Femur (tissue), 1 donor: Measurements from ENCODE around the gene LTBP1.

Source experiments
- DNase-seq: peaks from one replicate; pipeline ENCODE4 v3.0.0-alpha.2; 2017

Gene LTBP1

GRCh38 chr2:33014268-33014667 lies 67.5 kb downstream of the LTBP1 start:
- DNase-seq: no peak

GRCh38 chr2:33015421-33016142 lies 68.8 kb downstream of the LTBP1 start:
- DNase-seq: no peak

- no peak for DNase-seq
These were observed 71.5 kb downstream of the LTBP1 start for GRCh38 chr2:33018271-33018670.

DNA sequence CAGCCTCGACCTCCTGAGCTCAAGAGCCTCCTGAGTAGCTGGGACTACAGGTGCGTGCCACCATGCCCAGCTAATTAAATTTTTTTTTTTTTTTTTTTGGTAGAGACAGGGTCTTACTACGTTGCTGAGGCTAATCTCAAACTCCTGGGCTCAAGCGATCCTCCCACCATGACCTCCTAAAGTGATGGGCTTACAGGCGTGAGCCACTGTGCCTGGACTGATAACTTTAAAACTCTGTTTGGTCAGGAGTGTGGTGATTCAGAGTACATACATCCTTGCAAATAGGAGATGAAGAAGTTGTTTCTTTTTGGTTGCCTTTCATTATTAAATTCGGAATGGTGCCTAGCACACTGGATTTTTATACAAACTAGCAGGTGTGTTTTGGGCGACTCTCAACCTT lies 73.0 kb downstream of the LTBP1 start:
- DNase-seq: no peak

DNA sequence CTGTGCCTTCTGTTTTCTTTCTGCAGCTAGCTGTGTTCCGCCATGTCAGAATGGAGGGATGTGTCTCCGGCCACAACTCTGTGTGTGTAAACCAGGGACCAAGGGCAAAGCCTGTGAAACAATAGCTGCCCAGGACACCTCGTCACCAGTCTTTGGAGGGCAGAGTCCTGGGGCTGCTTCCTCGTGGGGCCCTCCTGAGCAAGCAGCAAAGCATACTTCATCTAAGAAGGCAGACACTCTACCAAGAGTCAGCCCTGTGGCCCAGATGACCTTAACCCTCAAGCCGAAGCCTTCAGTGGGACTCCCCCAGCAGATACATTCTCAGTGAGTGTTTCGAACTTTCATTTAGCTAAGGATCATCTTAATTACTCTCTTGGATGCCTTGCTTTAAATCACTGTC lies 74.1 kb downstream of the LTBP1 start:
- DNase-seq: no peak

DNA sequence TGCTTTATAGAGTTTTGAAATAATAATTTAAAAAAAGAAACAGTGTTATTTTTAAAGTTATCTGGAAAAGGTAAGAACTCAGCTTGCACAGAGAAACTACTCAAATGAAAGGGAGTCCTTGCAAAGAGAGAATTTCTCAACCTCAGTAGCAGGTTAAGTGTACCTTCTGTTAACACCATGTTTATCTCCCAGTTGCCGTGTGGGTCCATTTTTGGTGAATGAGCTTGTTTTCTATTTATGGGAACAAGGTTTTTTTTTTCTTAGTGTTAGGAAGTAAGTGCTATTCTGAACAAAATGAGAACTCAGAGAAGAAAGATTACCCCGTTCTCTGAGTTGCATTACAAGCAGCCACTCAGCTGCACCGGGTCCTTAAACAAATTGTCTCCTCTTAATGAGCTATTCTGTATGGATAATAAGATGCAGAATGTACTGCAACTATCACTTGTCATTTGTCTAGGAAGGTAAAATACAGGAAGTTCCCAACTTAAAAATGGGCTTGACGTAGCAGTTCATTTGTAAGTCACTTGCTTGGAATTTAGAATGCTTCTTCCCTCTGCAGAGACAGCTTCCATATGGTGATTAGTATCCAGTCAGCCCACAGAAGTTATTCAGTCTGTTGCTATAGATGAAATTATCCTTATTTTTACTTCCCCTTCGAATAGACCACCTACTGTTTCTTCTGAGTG lies 74.9 kb downstream of the LTBP1 start:
- DNase-seq: no peak

DNA sequence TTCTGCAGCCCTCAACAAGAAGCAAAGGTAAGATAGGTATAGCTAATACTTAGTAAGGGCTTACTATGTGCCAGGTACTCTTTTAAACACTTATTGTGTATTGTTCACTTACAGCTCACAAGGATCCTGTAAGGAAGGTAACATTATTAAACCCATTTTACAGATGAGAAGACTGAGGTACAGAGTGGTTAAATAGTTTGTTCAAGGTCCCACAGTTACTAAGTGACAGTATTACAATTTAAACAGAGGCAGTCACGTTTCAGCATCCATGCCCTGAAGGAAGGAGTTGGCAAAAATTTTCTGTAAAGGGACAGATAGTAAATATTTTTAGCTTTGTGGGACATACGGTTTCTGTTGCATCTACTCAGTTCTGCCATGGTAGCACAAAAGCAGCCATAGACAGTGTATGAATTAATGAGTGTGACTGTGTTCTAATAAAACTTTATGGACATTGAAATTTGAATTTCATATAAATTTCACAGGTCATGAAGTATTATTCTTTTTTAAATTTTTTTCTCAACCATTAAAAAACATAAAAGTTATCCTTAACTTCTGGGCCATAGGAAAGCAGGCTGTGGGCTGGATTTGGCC lies 75.7 kb downstream of the LTBP1 start:
- DNase-seq: no peak

DNA sequence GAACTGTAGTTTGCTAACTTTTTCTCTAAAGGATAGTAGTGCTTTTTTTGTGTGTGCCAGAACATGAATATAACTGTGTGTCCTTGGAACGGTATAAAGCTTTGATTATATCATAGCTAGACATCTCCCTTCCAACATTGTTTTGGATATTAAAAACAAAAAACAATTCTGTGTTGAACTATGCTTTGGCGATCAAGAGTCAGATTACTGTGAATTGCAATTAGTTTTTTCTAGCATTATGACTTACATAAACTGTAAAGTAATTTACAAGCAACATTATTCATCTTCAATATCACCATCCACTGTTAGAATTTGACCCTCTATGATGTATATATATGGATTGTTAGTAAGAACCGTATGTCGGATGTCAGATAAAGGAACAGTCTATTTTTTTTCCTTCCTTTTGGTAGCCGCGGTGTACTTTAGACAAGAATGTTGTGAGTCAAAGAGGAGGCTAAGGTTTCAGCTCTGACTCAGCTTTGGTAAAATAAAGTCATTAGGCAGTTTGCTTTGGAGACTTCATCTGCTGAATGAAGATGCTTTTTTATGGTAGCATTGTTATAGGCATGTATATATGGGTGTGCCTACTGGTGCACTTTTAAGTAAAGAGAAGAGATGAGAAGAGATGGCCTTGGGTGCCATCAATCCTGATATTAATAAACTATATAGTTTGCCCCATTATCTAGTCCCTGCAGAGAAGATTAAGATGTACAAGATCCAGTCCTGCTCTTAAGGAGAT lies 76.4 kb downstream of the LTBP1 start:
- no peak for DNase-seq

- DNase-seq: no peak
These were observed 77.2 kb downstream of the LTBP1 start for GRCh38 chr2:33023728-33024500.

- no peak for DNase-seq
These were observed 78.0 kb downstream of the LTBP1 start for GRCh38 chr2:33024758-33025157.

DNA sequence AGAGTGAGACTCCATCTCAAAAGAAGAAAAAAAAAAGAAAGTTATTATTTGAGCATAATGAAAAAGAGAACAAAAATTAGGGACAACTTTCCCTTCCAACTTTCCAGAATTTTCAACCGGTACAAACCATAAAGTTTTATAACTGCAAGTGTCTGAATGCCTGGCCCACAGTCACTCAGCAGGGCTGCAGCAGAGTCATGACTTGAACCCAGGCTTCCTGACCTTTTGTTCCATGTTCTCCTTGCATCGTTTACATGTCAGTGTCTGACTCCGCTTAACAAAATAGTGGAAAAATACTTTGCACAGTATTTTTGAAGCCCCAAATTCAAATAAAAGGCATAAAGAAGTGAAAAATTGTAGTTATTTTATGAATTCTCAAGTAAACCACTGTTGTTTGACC lies 82.7 kb downstream of the LTBP1 start:
- DNase-seq: no peak

GRCh38 chr2:33029926-33030325 lies 83.2 kb downstream of the LTBP1 start:
- DNase-seq: no peak

DNA sequence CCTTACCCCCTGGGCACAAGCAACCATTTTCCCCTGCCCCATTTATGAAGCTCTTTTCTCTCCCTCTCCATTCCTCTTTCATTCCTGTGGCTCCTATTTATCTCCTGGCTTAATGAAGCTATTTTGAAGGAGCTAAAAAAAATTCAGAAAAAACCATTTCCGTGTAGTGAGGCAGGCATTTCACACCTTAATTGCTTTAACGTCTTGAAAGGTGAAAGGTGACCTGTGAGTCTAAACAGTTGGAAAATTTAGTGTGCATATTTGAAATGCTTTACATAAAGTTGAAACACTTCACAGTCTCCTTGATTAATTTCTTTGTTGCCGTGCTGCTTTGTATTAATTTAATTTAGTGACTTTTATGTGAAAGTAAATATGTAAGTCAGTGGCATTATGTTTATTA lies 83.6 kb downstream of the LTBP1 start:
- DNase-seq: no peak

- DNase-seq: no peak
These were observed 85.5 kb downstream of the LTBP1 start for GRCh38 chr2:33032245-33032644.

DNA sequence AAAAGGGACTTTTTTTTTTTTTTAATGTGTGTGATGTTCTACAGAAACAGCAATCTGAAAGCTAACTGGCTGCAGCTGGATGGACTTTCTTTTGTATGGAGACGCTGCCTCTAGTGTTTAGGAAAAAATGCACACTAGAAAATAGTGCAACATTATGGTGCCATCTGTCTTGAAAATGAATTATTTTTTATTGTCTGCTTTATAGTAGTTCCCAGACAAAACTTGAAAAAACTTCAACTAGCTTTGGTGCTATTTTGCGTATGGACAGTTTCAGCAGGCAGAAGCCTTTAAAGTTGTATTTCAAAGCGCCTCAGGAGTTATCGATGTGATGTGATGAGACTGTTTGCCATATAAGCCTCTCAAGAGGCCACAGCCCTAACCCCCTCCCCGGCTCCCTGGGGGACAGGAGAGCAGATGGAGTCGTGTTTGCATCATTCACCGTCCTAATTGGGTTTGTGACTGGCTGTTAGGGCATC lies 86.9 kb downstream of the LTBP1 start:
- no peak for DNase-seq

- DNase-seq: peak; percentile 62
These were observed 88.0 kb downstream of the LTBP1 start for GRCh38 chr2:33034784-33035183.

DNA sequence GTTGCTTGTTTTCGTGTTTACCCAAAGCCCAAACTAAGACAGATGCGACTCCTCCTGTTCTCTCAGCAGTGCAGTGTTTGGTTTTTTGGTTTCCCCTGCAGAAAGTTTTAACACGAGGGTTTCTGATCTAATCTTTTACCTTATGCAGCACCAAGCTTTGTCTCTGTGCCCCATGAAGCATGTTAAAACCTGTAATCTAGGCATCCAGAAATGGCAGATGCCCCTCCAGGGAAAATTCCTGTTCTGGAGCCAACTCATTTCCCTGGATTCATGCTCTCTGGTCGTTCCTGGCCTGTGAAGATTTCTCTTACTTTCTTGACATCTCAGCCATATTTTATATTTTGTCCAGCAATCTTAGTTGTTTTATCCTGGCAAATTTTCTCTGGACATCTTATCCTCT lies 91.5 kb downstream of the LTBP1 start:
- DNase-seq: no peak

GRCh38 chr2:33038799-33039198 lies 92.0 kb downstream of the LTBP1 start:
- DNase-seq: no peak

DNA sequence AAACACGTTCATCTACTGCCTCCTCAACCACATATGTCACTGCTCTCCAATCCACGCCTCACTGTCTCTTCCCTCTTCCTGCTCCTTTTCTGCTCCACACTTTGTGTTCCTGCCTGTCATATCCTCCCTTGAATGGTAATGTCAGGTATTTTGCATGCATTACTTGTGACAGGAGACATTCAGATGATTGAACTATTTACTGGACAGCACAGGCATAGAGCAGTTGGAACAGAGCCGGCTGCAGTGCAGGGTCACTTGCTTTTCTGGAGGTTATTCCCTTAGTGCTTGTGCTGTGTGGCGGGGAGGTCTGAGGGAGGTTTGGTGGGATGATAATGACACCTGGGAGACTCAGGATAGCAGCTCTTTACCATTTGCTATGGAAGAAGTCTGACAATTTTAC lies 93.8 kb downstream of the LTBP1 start:
- DNase-seq: no peak

DNA sequence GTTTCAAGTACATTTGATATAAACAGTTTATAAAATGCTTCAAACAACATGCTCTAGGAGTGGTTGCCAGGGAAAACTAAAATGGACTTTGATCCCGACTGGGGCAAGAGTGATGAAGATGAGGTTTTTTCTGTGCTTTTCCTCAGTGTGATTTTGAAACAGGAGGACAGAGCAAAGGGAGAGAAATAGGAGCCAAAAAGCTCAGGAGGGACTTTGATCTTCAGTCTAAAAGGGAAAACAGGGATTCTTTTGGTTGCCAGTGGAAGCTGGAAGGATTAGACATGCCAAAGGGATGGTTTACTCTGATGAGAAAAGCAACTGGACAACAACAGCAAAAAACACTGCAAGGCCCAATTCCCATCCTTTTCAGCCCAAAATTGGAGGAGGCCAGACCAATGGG lies 95.5 kb downstream of the LTBP1 start:
- no peak for DNase-seq

- DNase-seq: no peak
These were observed 96.1 kb downstream of the LTBP1 start for GRCh38 chr2:33042819-33043218.

GRCh38 chr2:33047939-33048338 lies 101.2 kb downstream of the LTBP1 start:
- DNase-seq: no peak
